NOMO-1 treated with DMSO at 0.1 percent for 48 hours (cell line): ENCODE results near the gene PRTFDC1.

ENCODE experiments used
- DNase-seq: peaks from one replicate; lab custom pipeline; 2025; ENCODE audit not compliant: unreplicated experiment; lab: John Stamatoyannopoulos, UW

The PRTFDC1 gene

GRCh38 chr10:24849501-24850299 lies 102.7 kb downstream of the PRTFDC1 start:
- no peak for DNase-seq

- DNase-seq = no peak
Observed at GRCh38 chr10:24849051-24849450, 103.4 kb downstream of the PRTFDC1 start.

GRCh38 chr10:24848195-24848594 lies 104.2 kb downstream of the PRTFDC1 start:
- no peak for DNase-seq

- DNase-seq = no peak
Observed at GRCh38 chr10:24847112-24848070, 105.0 kb downstream of the PRTFDC1 start.

- no peak for DNase-seq
Observed at GRCh38 chr10:24844742-24845141, 107.7 kb downstream of the PRTFDC1 start.

- DNase-seq = no peak
Observed at GRCh38 chr10:24843256-24843655, 109.2 kb downstream of the PRTFDC1 start.

- no peak for DNase-seq
Observed at GRCh38 chr10:24842856-24843255, 109.5 kb downstream of the PRTFDC1 start.

GRCh38 chr10:24841530-24841929 lies 110.9 kb downstream of the PRTFDC1 start:
- DNase-seq = no peak

GRCh38 chr10:24840784-24841183 lies 111.6 kb downstream of the PRTFDC1 start:
- DNase-seq = no peak

GRCh38 chr10:24837781-24838180 lies 114.6 kb downstream of the PRTFDC1 start:
- DNase-seq = peak; percentile 6

- DNase-seq = no peak
Observed at GRCh38 chr10:24834869-24835268, 117.5 kb downstream of the PRTFDC1 start.

GRCh38 chr10:24826009-24826408 lies 126.4 kb downstream of the PRTFDC1 start:
- peak; percentile 42 for DNase-seq

GRCh38 chr10:24825551-24825950 lies 126.9 kb downstream of the PRTFDC1 start:
- DNase-seq = no peak

GRCh38 chr10:24824536-24824935 lies 127.9 kb downstream of the PRTFDC1 start:
- no peak for DNase-seq

- no peak for DNase-seq
Observed at GRCh38 chr10:24824124-24824523, 128.3 kb downstream of the PRTFDC1 start.

GRCh38 chr10:24822590-24822989 lies 129.8 kb downstream of the PRTFDC1 start:
- DNase-seq = no peak

- DNase-seq = no peak
Observed at GRCh38 chr10:24821986-24822385, 130.4 kb downstream of the PRTFDC1 start.

- DNase-seq = no peak
Observed at GRCh38 chr10:24816868-24817396, 135.5 kb downstream of the PRTFDC1 start.

- no peak for DNase-seq
Observed at GRCh38 chr10:24814568-24815313, 137.7 kb downstream of the PRTFDC1 start.

- DNase-seq = no peak
Observed at GRCh38 chr10:24813856-24814255, 138.6 kb downstream of the PRTFDC1 start.

GRCh38 chr10:24806262-24806661 lies 146.1 kb downstream of the PRTFDC1 start:
- no peak for DNase-seq
